Panc1 (cell line): ENCODE data around the gene UBASH3A. TPM values are rescaled to one million over a fixed set of nuclear protein-coding genes. Genes with fewer than 3 reads are reported as not detected.

ENCODE experiments used
- ATAC-seq: fragments of 200-7000 bp; cut with Tn5 transposase; 2 replicates; pipeline ENCODE4 v1.9.1; 2020; ENCODE audit warnings: mild to moderate bottlenecking, moderate library complexity
- BruUV-seq: library from RNA; stranded (reverse); fragments of 400-500 nt; replicated peaks from 2 replicates; lab custom pipeline; 2021; lab: Mats Ljungman, UMichigan
- CTCF ChIA-PET: fragments of 300-600 bp; sonication (Branson Sonifier 250); formaldehyde crosslinking; loops from one replicate; lab custom pipeline; 2022; ENCODE audit warnings: antibody characterized with exemption; lab: Charles Lee
- POLR2A ChIA-PET: fragments of 300-600 bp; sonication (Branson Sonifier 250); formaldehyde crosslinking; loops from one replicate; lab custom pipeline; 2022; ENCODE audit warnings: antibody characterized with exemption; lab: Charles Lee
- DNase-seq: peaks from one replicate; pipeline ENCODE4 v3.0.0-alpha.2; 2010; ENCODE audit warnings: low read depth, low spot score
- H3K27ac ChIP-seq: 2 replicates; pipeline ENCODE4 v1.5.1; 2011; ENCODE audit warnings: mild to moderate bottlenecking, low read length, inconsistent platforms
- H3K27me3 ChIP-seq: fragments of 200-500 bp; sonication (Bioruptor generic); 2 replicates; pipeline ENCODE4 v1.6.0; 2014; ENCODE audit warnings: low read length, inconsistent platforms; ENCODE audit not compliant: control insufficient read depth, insufficient read depth
- H3K36me3 ChIP-seq: fragments of 200-500 bp; sonication (Bioruptor generic); 2 replicates; pipeline ENCODE4 v1.5.1; 2014; ENCODE audit warnings: inconsistent platforms, mild to moderate bottlenecking, low read length, moderate library complexity; ENCODE audit not compliant: control insufficient read depth, insufficient read depth
- H3K4me1 ChIP-seq: 2 replicates; pipeline ENCODE4 v1.5.1; 2011; ENCODE audit warnings: inconsistent platforms, mild to moderate bottlenecking, low read length, moderate library complexity; ENCODE audit not compliant: control insufficient read depth, insufficient read depth
- H3K4me3 ChIP-seq, 2 experiments: 2 replicates each; pipeline ENCODE4 v1.5.1; 2011 to 2012; ENCODE audit warnings: low read depth in 2 of 2, low read length in 2 of 2, mild to moderate bottlenecking in 2 of 2, inconsistent platforms in 1 of 2, moderate library complexity in 1 of 2
- H3K9me3 ChIP-seq: fragments of 200-500 bp; sonication (Bioruptor generic); 2 replicates; pipeline ENCODE4 v1.5.1; 2014; ENCODE audit warnings: low read depth, mild to moderate bottlenecking, inconsistent platforms, low read length, moderate library complexity; ENCODE audit not compliant: control insufficient read depth, insufficient read depth
- POLR2AphosphoS5 ChIP-seq: IDR thresholded peaks from 2 replicates; pipeline ENCODE4 v1.6.1; 2012; ENCODE audit warnings: mild to moderate bottlenecking, low read depth, low read length, moderate library complexity
- REST ChIP-seq, 2 experiments: IDR thresholded peaks; 2 replicates each; pipeline ENCODE4 v1.6.1; 2011 to 2012; ENCODE audit warnings: low read depth in 2 of 2, control low read depth in 1 of 2, low read length in 1 of 2, mild to moderate bottlenecking in 1 of 2, moderate library complexity in 1 of 2; ENCODE audit not compliant: insufficient read depth in 1 of 2
- SIN3A ChIP-seq: IDR thresholded peaks from 2 replicates; pipeline ENCODE4 v1.6.1; 2012; ENCODE audit warnings: low read depth, mild to moderate bottlenecking, low read length, moderate library complexity, borderline replicate concordance; ENCODE audit not compliant: insufficient read depth
- TCF7L2 ChIP-seq: IDR thresholded peaks from 2 replicates; pipeline ENCODE4 v1.6.1; 2011; ENCODE audit warnings: mild to moderate bottlenecking, low read depth, low read length, inconsistent platforms
- in situ Hi-C: cut with HindIII; loops from 2 replicates; pipeline ENCODE4 v1.10.0; 2016; ENCODE audit warnings: low sequenced_read_pairs, low pct_unique_long_range_greater_than_20kb
- intact Hi-C: fragments of 100-400 bp; cut with micrococcal nuclease; formaldehyde crosslinking; loops from one replicate; pipeline ENCODE4 v1.10.0; 2022; ENCODE audit not compliant: unreplicated experiment
- total RNA-seq: library from RNA; stranded (reverse); gene quantifications from one replicate; pipeline ENCODE4 v1.2.1, GENCODE V29; 2021; ENCODE audit not compliant: unreplicated experiment
- TF ChIP-seq, protein P1 (sequence below): fragments of 450-650 bp; IDR thresholded peaks from 2 replicates; pipeline ENCODE4 v1.5.1; 2017; ENCODE audit warnings: mild to moderate bottlenecking

UBASH3A gene
- total RNA-seq, 1 experiment from 2014 or later = 0.33 TPM

DNA sequence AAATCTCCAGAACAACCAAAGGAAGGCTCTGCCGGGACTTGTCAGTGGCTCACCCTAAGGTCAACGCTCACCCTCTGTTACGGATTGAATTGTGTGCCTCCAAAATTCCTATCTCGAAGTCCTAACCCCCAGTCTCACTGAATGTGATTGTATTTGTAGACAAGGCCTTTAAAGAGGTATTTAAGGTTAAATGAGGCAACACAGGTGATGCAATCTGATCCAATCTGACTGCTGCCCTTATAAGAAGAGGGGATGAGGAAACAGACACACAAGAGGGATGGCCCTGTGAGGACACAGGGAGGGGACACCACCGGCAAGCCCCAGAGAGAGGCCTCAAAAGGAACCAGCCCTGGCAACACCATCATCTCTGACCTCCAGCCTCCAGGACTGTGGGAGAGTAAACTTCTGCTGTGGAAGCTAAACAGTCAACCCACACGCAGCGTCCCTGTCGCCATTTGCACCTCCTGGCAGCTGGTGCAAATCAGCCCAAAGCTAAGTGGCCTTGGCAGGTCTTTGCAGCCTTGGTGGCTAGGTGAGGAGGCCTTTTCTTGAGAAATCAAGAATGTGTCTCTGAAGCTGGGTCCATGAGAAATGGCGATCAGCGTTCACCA, 24.2 kb downstream of the UBASH3A start:
- peaks cover 5% of the 10 kb centered on the region; the same call in 1 of the 2 replicates for H3K9me3 ChIP-seq
- peaks cover 3% of the 10 kb centered on the region; the same call in 1 of the 2 replicates for H3K27me3 ChIP-seq
- DNase-seq (no peak), ATAC-seq (no peak)
- ChIA-PET CTCF (no interaction called here), POLR2A (no interaction called here)
- in situ Hi-C loops (no loop called here), intact Hi-C loops (no loop called here)
- no TSS peak for BruUV-seq
- no peak overlapping the region for H3K4me3 ChIP-seq
- no peaks in the 10 kb centered on the region for H3K4me1 ChIP-seq
- TF ChIP-seq POLR2AphosphoS5 (no peak), REST (IDR thresholded peaks at IDR 0.05; ENCODE audit: insufficient read depth in 1 of 2, low read depth in 2 of 2, low read length in 1 of 2) (no peak), TCF7L2 (no peak), SIN3A (no peak)
- TF ChIP-seq, protein P1, sequence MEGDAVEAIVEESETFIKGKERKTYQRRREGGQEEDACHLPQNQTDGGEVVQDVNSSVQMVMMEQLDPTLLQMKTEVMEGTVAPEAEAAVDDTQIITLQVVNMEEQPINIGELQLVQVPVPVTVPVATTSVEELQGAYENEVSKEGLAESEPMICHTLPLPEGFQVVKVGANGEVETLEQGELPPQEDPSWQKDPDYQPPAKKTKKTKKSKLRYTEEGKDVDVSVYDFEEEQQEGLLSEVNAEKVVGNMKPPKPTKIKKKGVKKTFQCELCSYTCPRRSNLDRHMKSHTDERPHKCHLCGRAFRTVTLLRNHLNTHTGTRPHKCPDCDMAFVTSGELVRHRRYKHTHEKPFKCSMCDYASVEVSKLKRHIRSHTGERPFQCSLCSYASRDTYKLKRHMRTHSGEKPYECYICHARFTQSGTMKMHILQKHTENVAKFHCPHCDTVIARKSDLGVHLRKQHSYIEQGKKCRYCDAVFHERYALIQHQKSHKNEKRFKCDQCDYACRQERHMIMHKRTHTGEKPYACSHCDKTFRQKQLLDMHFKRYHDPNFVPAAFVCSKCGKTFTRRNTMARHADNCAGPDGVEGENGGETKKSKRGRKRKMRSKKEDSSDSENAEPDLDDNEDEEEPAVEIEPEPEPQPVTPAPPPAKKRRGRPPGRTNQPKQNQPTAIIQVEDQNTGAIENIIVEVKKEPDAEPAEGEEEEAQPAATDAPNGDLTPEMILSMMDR = no peak
- H3K27ac ChIP-seq = no peak overlapping the region
- H3K36me3 ChIP-seq = no peaks in the 10 kb centered on the region

DNA sequence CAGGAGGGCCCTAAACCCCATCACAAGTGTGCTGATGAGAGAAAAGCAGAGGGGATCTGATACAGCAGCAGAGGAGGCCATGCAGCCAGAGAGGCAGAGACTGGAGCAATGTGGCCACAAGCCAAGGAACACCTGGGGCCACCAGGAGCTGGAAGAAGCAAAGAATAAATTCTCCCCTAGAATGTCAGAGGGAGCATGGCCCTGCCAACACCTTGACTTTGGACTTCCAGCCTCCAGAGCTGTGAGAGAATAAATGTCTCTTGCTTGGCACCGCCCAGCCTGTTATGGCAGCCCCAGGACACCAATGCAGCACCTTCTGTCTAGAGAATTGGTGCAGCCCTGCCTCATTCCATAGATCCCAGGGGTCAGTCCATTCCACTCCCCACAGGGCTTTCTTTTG, 25.3 kb downstream of the UBASH3A start:
- no peak overlapping the region for H3K4me3 ChIP-seq
- no peaks in the 10 kb centered on the region for H3K36me3 ChIP-seq
- H3K4me1 ChIP-seq = no peaks in the 10 kb centered on the region
- in situ Hi-C loops = no loop called here
- no peak overlapping the region for H3K27ac ChIP-seq
- no peak for DNase-seq
- H3K9me3 ChIP-seq = peaks cover 5% of the 10 kb centered on the region; the same call in 1 of the 2 replicates
- POLR2A ChIA-PET = no interaction called here
- BruUV-seq = no TSS peak
- CTCF ChIA-PET = no interaction called here
- ATAC-seq = no peak
- H3K27me3 ChIP-seq = peaks cover 3% of the 10 kb centered on the region; the same call in 1 of the 2 replicates
- intact Hi-C loops = no loop called here
- TF ChIP-seq, protein P1 = no peak
- TF ChIP-seq SIN3A = no peak
- no peak for TF ChIP-seq POLR2AphosphoS5
- TF ChIP-seq REST (IDR thresholded peaks at IDR 0.05; ENCODE audit: insufficient read depth in 1 of 2, low read depth in 2 of 2, low read length in 1 of 2) = no peak
- TF ChIP-seq TCF7L2 = no peak
